ENCODE results near the gene FNDC10. TPM values are rescaled to one million over a fixed set of nuclear protein-coding genes. Genes with fewer than 3 reads are reported as not detected.

The FNDC10 gene
- total and polyA plus RNA-seq, 9 of the 15 experiments (the other 6 are each of a cell fraction or from before 2014, with no cell fraction given) = 0.08 to 6.3 (median 1.6) TPM

- TF ChIP-seq ATF4 (CRISPR knock-in tag; IDR thresholded peaks at IDR 0.05) (no peak), ZNF3 (CRISPR knock-in tag; IDR thresholded peaks at IDR 0.05) (no peak), RERE (CRISPR knock-in tag; IDR thresholded peaks at IDR 0.05; ENCODE audit: borderline replicate concordance) (0 out of 2 replicates have a peak, but pooled peaks have one; percentile 37), ZNF146 (CRISPR knock-in tag; IDR thresholded peaks at IDR 0.05; ENCODE audit: unreplicated experiment) (peak; percentile 17), MLLT1 (IDR thresholded peaks at IDR 0.05) (peak in 1 of 2 experiments; percentile 60; a peak in 2 of 4 replicates), ELK3 (CRISPR knock-in tag; IDR thresholded peaks at IDR 0.05) (no peak), ZNF431 (CRISPR knock-in tag; IDR thresholded peaks at IDR 0.05) (no peak; the same call in 1 of the 2 replicates), CLOCK (CRISPR knock-in tag; IDR thresholded peaks at IDR 0.05; ENCODE audit: borderline replicate concordance) (no peak), CTCF (IDR thresholded peaks at IDR 0.05 in 2 of 3, conservative IDR thresholded peaks at IDR 0.05 in 1 of 3; ENCODE audit: insufficient read depth in 2 of 3, low read depth in 1 of 3, low read length in 3 of 3) (peak; percentile 22 to 61 (median 61); a peak in 4 of 6 replicates), BRF1 (IDR thresholded peaks at IDR 0.05; ENCODE audit: borderline replicate concordance, extremely low read depth, insufficient read length) (no peak), PTBP1 (IDR thresholded peaks at IDR 0.05; ENCODE audit: low read depth, low read length) (no peak)
These were observed 25.9 kb downstream of the FNDC10 start (continued) for GRCh38 chr1:1573843-1574720.

All from K562 (cell line).